H9 (cell line): ENCODE measurements around the gene C16orf78. TPM values are rescaled to one million over a fixed set of nuclear protein-coding genes. Genes with fewer than 3 reads are reported as not detected.

Experiments used
- DNase-seq: peaks from one replicate; pipeline ENCODE4 v3.0.0-alpha.2; 2017
- H2AFZ ChIP-seq: one replicate; pipeline ENCODE4 v1.6.1; 2013; ENCODE audit warnings: mild to moderate bottlenecking, low read length, control low read depth, moderate library complexity
- H2AK5ac ChIP-seq: 2 replicates; pipeline ENCODE4 v1.6.1; 2013; ENCODE audit warnings: low read length, control low read depth, mixed read lengths; ENCODE audit not compliant: insufficient read length
- H2BK120ac ChIP-seq: one replicate; pipeline ENCODE4 v1.6.1; 2013; ENCODE audit warnings: low read depth, mild to moderate bottlenecking, low read length, control low read depth, inconsistent platforms; ENCODE audit not compliant: poor library complexity, severe bottlenecking
- H2BK12ac ChIP-seq: 2 replicates; pipeline ENCODE4 v1.6.1; 2013; ENCODE audit warnings: low read length, control low read depth, mixed read lengths, low read depth; ENCODE audit not compliant: insufficient read length
- H2BK15ac ChIP-seq: 2 replicates; pipeline ENCODE4 v1.6.1; 2013; ENCODE audit warnings: low read depth, low read length, control low read depth
- H2BK20ac ChIP-seq: one replicate; pipeline ENCODE4 v1.6.1; 2013; ENCODE audit warnings: low read depth, mild to moderate bottlenecking, low read length, control low read depth, inconsistent platforms; ENCODE audit not compliant: poor library complexity, severe bottlenecking
- H2BK5ac ChIP-seq: 2 replicates; pipeline ENCODE4 v1.6.1; 2013; ENCODE audit warnings: low read length, control low read depth, mixed read lengths; ENCODE audit not compliant: insufficient read length
- H3K14ac ChIP-seq: 2 replicates; pipeline ENCODE4 v1.6.1; 2013; ENCODE audit warnings: low read length, control low read depth; ENCODE audit not compliant: insufficient read depth
- H3K18ac ChIP-seq: 2 replicates; pipeline ENCODE4 v1.6.1; 2013; ENCODE audit warnings: low read depth, mild to moderate bottlenecking, mixed read lengths, low read length, control low read depth; ENCODE audit not compliant: insufficient read length
- H3K23ac ChIP-seq: 2 replicates; pipeline ENCODE4 v1.6.1; 2013; ENCODE audit warnings: low read length, control low read depth, mixed read lengths, low read depth; ENCODE audit not compliant: insufficient read length
- H3K23me2 ChIP-seq: 2 replicates; pipeline ENCODE4 v1.6.1; 2013; ENCODE audit warnings: low read depth, mild to moderate bottlenecking, mixed read lengths, low read length, control low read depth; ENCODE audit not compliant: insufficient read length, poor library complexity, severe bottlenecking
- H3K27ac ChIP-seq: 2 replicates; pipeline ENCODE4 v1.5.1; 2013; ENCODE audit warnings: low read length, control low read depth, mixed read lengths, low read depth; ENCODE audit not compliant: insufficient read length
- H3K27me3 ChIP-seq: 2 replicates; pipeline ENCODE4 v1.6.1; 2013; ENCODE audit warnings: low read length, control low read depth, inconsistent platforms; ENCODE audit not compliant: insufficient read depth
- H3K4ac ChIP-seq: 2 replicates; pipeline ENCODE4 v1.6.1; 2013; ENCODE audit warnings: low read depth, mild to moderate bottlenecking, control low read depth, inconsistent platforms, low read length, moderate library complexity
- H3K4me1 ChIP-seq: 2 replicates; pipeline ENCODE4 v1.6.1; 2013; ENCODE audit warnings: low read length, control low read depth, inconsistent platforms; ENCODE audit not compliant: insufficient read depth
- H3K4me2 ChIP-seq: 2 replicates; pipeline ENCODE4 v1.6.1; 2013; ENCODE audit warnings: low read length, control low read depth, mixed read lengths; ENCODE audit not compliant: insufficient read length, insufficient read depth
- H3K56ac ChIP-seq: 2 replicates; pipeline ENCODE4 v1.6.1; 2013; ENCODE audit warnings: low read depth, mild to moderate bottlenecking, mixed read lengths, low read length, control low read depth; ENCODE audit not compliant: insufficient read length
- H3K79me1 ChIP-seq: 2 replicates; pipeline ENCODE4 v1.6.1; 2013; ENCODE audit warnings: low read depth, mild to moderate bottlenecking, moderate library complexity, low read length, control low read depth, inconsistent platforms; ENCODE audit not compliant: insufficient read depth, poor library complexity, severe bottlenecking
- H3K79me2 ChIP-seq: 2 replicates; pipeline ENCODE4 v1.6.1; 2013; ENCODE audit warnings: low read length, control low read depth, inconsistent platforms; ENCODE audit not compliant: insufficient read depth
- H3K9ac ChIP-seq: 2 replicates; pipeline ENCODE4 v1.6.1; 2013; ENCODE audit warnings: low read length, control low read depth, mixed read lengths; ENCODE audit not compliant: insufficient read length; ENCODE audit errors: extremely low read depth
- H3K9me3 ChIP-seq: one replicate; pipeline ENCODE4 v1.6.1; 2013; ENCODE audit warnings: low read depth, low read length, inconsistent platforms; ENCODE audit not compliant: control insufficient read depth
- H3T11ph ChIP-seq: one replicate; pipeline ENCODE4 v1.6.1; 2013; ENCODE audit warnings: mild to moderate bottlenecking, low read length, control low read depth, inconsistent platforms
- H4K20me1 ChIP-seq: one replicate; pipeline ENCODE4 v1.6.1; 2013; ENCODE audit not compliant: control insufficient read depth, insufficient read length, insufficient read depth
- H4K5ac ChIP-seq: 2 replicates; pipeline ENCODE4 v1.6.1; 2013; ENCODE audit warnings: low read depth, mild to moderate bottlenecking, mixed read lengths, low read length, control low read depth; ENCODE audit not compliant: insufficient read length
- H4K8ac ChIP-seq: replicated peaks from 2 replicates; pipeline ENCODE4 v1.6.1; 2013; ENCODE audit warnings: low read length, control low read depth, mixed read lengths, low read depth; ENCODE audit not compliant: insufficient read length
- H4K91ac ChIP-seq: 2 replicates; pipeline ENCODE4 v1.6.1; 2013; ENCODE audit warnings: low read depth, mild to moderate bottlenecking, moderate library complexity, mixed read lengths, low read length, control low read depth; ENCODE audit not compliant: insufficient read length
- H3K27ac Mint-ChIP-seq, 3 experiments: 2 replicates in 2 of 3; 3 replicates in 1 of 3; pipeline ENCODE4 v1.8.0; 2020 to 2021; ENCODE audit warnings: mixed read lengths in 3 of 3, mild to moderate bottlenecking in 1 of 3, moderate library complexity in 1 of 3
- H3K27me3 Mint-ChIP-seq: 2 replicates; pipeline ENCODE4 v1.8.0; 2021; ENCODE audit warnings: low read depth, mild to moderate bottlenecking, moderate library complexity, mixed read lengths
- H3K36me3 Mint-ChIP-seq, 3 experiments: 2 replicates in 2 of 3; 3 replicates in 1 of 3; pipeline ENCODE4 v1.8.0; 2020 to 2021; ENCODE audit warnings: low read depth in 3 of 3, mixed read lengths in 3 of 3; ENCODE audit not compliant: insufficient read depth in 1 of 3
- H3K4me1 Mint-ChIP-seq, 2 experiments: 2 replicates each; pipeline ENCODE4 v1.8.0; 2020; ENCODE audit warnings: mixed read lengths in 2 of 2
- H3K4me3 Mint-ChIP-seq, 2 experiments: 2 replicates in 1 of 2; 3 replicates in 1 of 2; pipeline ENCODE4 v1.8.0; 2020 to 2021; ENCODE audit warnings: mild to moderate bottlenecking in 2 of 2, mixed read lengths in 2 of 2, moderate library complexity in 1 of 2
- H3K9me3 Mint-ChIP-seq, 2 experiments: 2 replicates in 1 of 2; 3 replicates in 1 of 2; pipeline ENCODE4 v1.8.0; 2020; ENCODE audit warnings: mild to moderate bottlenecking in 2 of 2, mixed read lengths in 2 of 2, moderate library complexity in 1 of 2
- WGBS: extraction: QIAGEN DNeasy Blood & Tissue Kit; methylation state at CpG from one replicate; pipeline ENCODE4 v1.1.7; 2013; ENCODE audit warnings: missing lambda C conversion rate, low lambda C conversion rate, mixed read lengths; ENCODE audit not compliant: insufficient read length; ENCODE audit errors: extremely low coverage; 5-methylcytosine and 5-hydroxymethylcytosine counted together
- total RNA-seq: library from RNA; stranded (reverse); gene quantifications from 2 replicates; pipeline ENCODE4 v1.2.1, GENCODE V29; 2021
- TF ChIP-seq, protein P1 (sequence below): fragments of 200-600 bp; sonication (generic); conservative IDR thresholded peaks from 3 replicates; pipeline ENCODE4 v1.8.0; 2021; ENCODE audit warnings: antibody characterized with exemption, mild to moderate bottlenecking

The C16orf78 gene
- total RNA-seq, 1 experiment from 2014 or later: not detected

DNA sequence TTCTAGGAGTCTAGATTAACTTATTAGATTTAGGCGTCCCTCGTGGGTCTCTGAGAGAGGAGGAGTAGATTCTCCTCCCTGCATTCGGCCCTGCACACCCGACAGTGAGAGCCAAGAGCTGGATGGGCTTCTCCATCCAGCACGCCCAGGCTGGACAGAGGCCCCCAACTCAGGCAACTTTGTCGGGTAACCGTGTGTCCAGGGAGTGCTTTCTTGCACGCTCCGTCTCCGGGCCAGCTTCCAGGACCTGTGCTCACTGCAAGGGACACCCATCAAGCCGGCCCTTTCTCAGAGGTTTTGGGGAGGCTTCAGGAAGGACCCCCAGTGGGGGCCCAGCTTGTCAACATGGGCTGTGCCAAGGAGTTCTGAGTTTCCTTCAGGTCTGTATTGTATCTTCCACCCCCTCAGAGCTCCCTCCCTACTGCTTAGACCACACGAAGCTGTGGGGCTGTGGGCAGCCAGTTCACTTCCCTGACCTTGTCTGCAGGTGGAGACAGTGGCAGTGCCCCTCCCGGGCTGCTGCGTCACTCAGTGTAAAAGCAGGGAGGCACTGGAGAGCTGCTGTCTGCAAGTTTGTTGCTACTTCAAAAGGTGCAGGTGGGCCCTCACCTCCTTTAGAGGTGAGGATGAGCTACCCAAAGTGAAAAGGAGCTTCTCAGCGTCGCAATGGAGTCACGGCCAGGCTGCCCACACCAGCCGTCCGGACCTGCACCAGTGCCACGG is 24.0 kb upstream of the C16orf78 start:
- no peaks in the 10 kb centered on the region for H3K4me1 ChIP-seq
- no peaks in the 10 kb centered on the region for H3K79me2 ChIP-seq
- no peaks in the 10 kb centered on the region for H3K23me2 ChIP-seq
- H3K27me3 Mint-ChIP-seq: peaks cover 35% of the 10 kb centered on the region
- H2BK5ac ChIP-seq: no peak overlapping the region
- TF ChIP-seq, protein P1, sequence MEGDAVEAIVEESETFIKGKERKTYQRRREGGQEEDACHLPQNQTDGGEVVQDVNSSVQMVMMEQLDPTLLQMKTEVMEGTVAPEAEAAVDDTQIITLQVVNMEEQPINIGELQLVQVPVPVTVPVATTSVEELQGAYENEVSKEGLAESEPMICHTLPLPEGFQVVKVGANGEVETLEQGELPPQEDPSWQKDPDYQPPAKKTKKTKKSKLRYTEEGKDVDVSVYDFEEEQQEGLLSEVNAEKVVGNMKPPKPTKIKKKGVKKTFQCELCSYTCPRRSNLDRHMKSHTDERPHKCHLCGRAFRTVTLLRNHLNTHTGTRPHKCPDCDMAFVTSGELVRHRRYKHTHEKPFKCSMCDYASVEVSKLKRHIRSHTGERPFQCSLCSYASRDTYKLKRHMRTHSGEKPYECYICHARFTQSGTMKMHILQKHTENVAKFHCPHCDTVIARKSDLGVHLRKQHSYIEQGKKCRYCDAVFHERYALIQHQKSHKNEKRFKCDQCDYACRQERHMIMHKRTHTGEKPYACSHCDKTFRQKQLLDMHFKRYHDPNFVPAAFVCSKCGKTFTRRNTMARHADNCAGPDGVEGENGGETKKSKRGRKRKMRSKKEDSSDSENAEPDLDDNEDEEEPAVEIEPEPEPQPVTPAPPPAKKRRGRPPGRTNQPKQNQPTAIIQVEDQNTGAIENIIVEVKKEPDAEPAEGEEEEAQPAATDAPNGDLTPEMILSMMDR: no peak
- H3K14ac ChIP-seq: no peak overlapping the region
- H3K9ac ChIP-seq: no peak overlapping the region
- H3K9me3 ChIP-seq: no peaks in the 10 kb centered on the region
- H3K27me3 ChIP-seq: no peaks in the 10 kb centered on the region
- no peaks in the 10 kb centered on the region for H3K79me1 ChIP-seq
- H3K27ac ChIP-seq: no peak overlapping the region
- H2BK15ac ChIP-seq: no peak overlapping the region
- no peak overlapping the region for H4K8ac ChIP-seq
- H2AFZ ChIP-seq: no peak overlapping the region
- no peak for DNase-seq
- H2BK20ac ChIP-seq: no peak overlapping the region
- H4K5ac ChIP-seq: no peak overlapping the region
- peaks cover 0 to 4% of the 10 kb centered on the region in 2 experiments; a peak in 1 of 5 replicates for H3K9me3 Mint-ChIP-seq
- no peak overlapping the region for H4K91ac ChIP-seq
- H3T11ph ChIP-seq: no peak overlapping the region
- H3K36me3 Mint-ChIP-seq: no peaks in the 10 kb centered on the region
- H3K4me3 Mint-ChIP-seq: no peak overlapping the region
- H4K20me1 ChIP-seq: no peaks in the 10 kb centered on the region
- peaks cover 12 to 21% of the 10 kb centered on the region in 2 experiments for H3K4me1 Mint-ChIP-seq
- no CpG with 5 or more reads among the region's 20 CpGs for WGBS
- no peak overlapping the region for H3K23ac ChIP-seq
- no peak overlapping the region for H3K27ac Mint-ChIP-seq
- H3K18ac ChIP-seq: no peak overlapping the region
- no peak overlapping the region for H3K4me2 ChIP-seq
- H2AK5ac ChIP-seq: no peak overlapping the region
- H2BK12ac ChIP-seq: no peak overlapping the region
- no peak overlapping the region for H3K4ac ChIP-seq
- H2BK120ac ChIP-seq: no peak overlapping the region
- H3K56ac ChIP-seq: no peak overlapping the region
